Activated CD4-positive, CD25-positive, alpha-beta regulatory T cell treated with anti-CD3 and anti-CD28 coated beads, Interleukin-2, amount 50 U/mL, for 24 hours (primary cell): ENCODE measurements around the gene PLA2G2E.
"Not testable (repeated sequence)": the region's sequence is repeated elsewhere in the genome, so short reads cannot be mapped to it uniquely, and the experiment has no call there.

ENCODE experiments used
- ATAC-seq, 2 donors: fragments of 150-1000 bp; cut with Tn5 transposase; one replicate each; pipeline ENCODE4 v1.10.0; 2021; ENCODE audit warnings: mild to moderate bottlenecking in 1 of 2, moderate library complexity in 1 of 2

PLA2G2E gene

GRCh38 chr1:19880841-19881240 lies 42.6 kb downstream of the PLA2G2E start:
- not testable (repeated sequence) for ATAC-seq

GRCh38 chr1:19879661-19880060 lies 43.8 kb downstream of the PLA2G2E start:
- no peak for ATAC-seq

- no peak for ATAC-seq
Measured at GRCh38 chr1:19879227-19879626, 44.2 kb downstream of the PLA2G2E start.

GRCh38 chr1:19878637-19878985 lies 44.8 kb downstream of the PLA2G2E start:
- no peak for ATAC-seq

DNA sequence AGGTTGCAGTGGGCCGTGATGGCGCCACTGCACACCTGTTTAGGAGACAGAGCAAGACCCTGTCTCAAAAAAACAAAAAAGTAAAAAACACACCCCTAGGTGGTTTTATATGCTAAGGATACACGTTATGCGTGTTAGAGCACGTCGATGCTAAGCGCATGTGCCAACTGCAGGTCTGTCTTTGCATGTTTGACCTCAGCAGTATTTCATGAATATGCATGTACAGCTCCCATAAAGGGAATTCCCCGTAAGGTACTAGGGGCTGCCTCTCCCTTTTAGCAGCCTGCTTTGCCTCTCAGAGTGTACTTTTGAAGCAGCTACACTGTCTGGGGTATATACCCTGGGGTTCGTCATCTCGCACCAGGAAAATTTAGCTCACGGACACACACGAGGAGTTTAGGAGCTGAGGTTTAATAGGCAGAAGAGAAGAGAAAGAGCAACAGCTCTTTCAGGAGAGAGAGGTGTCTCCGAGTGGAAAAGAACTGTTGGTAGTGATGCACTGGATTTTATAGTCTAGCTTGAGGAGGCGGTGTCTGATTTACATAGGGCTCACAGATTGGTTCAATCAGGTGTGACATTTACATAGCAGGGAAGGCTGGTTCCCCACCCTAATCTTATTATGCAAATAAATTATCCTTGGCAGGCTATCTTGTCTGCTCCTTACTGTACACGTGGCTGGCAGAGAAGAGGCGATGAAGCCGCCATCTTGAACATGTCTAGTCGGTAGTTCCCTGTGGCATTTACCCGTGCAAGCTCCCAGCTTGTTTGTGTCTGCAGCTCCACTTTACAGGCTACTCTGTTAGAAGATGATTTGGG lies 45.4 kb downstream of the PLA2G2E start:
- ATAC-seq = no peak

- ATAC-seq = no peak
Measured at GRCh38 chr1:19877181-19877750, 46.2 kb downstream of the PLA2G2E start.

- ATAC-seq = no peak
Measured at GRCh38 chr1:19872190-19872589, 51.2 kb downstream of the PLA2G2E start.
